Fibroblast of lung (primary cell): Measurements from ENCODE around the gene KLHDC7A.

Experiments used
- CTCF ChIP-seq, 2 donors: IDR thresholded peaks in 1 of 2; conservative IDR thresholded peaks in 1 of 2; 1 replicate in 1 of 2; 2 replicates in 1 of 2; pipeline ENCODE4 v1.5.1; 2011 to 2012; ENCODE audit warnings: low read length in 2 of 2, control low read depth in 1 of 2, inconsistent platforms in 1 of 2, low read depth in 1 of 2, mild to moderate bottlenecking in 1 of 2
- EZH2 ChIP-seq: IDR thresholded peaks from 2 replicates; pipeline ENCODE4 v1.5.1; 2012; ENCODE audit warnings: low read length, control low read depth, mild to moderate bottlenecking; ENCODE audit errors: missing control alignments

GRCh38 chr1:18463063-18463462 is 17.7 kb upstream of the KLHDC7A start:
- no peak for TF ChIP-seq CTCF (conservative IDR thresholded peaks at IDR 0.05 in 1 of 2, IDR thresholded peaks at IDR 0.05 in 1 of 2; ENCODE audit: low read depth in 1 of 2, low read length in 2 of 2)
- no peak for TF ChIP-seq EZH2
